KOPT-K1 (cell line): ENCODE results near the gene RAB3GAP2.
"Not testable (repeated sequence)": the region's sequence is repeated elsewhere in the genome, so short reads cannot be mapped to it uniquely, and the experiment has no call there.

Source experiments
- H3K27ac ChIP-seq: fragments of 200-600 bp; sonication (generic); 2 replicates; pipeline ENCODE4 v1.5.1; 2016; ENCODE audit warnings: antibody characterized with exemption, mild to moderate bottlenecking, low read depth, low read length; ENCODE audit not compliant: poor library complexity, severe bottlenecking
- H3K36me3 ChIP-seq: fragments of 200-600 bp; sonication (generic); 2 replicates; pipeline ENCODE4 v1.5.1; 2017; ENCODE audit warnings: antibody characterized with exemption, mild to moderate bottlenecking, low read length, moderate library complexity; ENCODE audit not compliant: insufficient read depth
- H3K9me3 ChIP-seq: fragments of 200-600 bp; sonication (generic); 2 replicates; pipeline ENCODE4 v1.5.1; 2017; ENCODE audit warnings: antibody characterized with exemption, low read length, mild to moderate bottlenecking; ENCODE audit not compliant: insufficient read depth, poor library complexity, severe bottlenecking

Gene RAB3GAP2

GRCh38 chr1:220233927-220234326 is 38.3 kb downstream of the RAB3GAP2 start:
- H3K9me3 ChIP-seq: no peaks in the 10 kb centered on the region
- H3K27ac ChIP-seq: no peak overlapping the region
- peaks cover 33% of the 10 kb centered on the region for H3K36me3 ChIP-seq

- no peak overlapping the region for H3K27ac ChIP-seq
- peaks cover 56% of the 10 kb centered on the region for H3K36me3 ChIP-seq
- no peaks in the 10 kb centered on the region for H3K9me3 ChIP-seq
Observed at GRCh38 chr1:220229771-220230170, 42.5 kb downstream of the RAB3GAP2 start.

- Histone ChIP-seq H3K27ac (no peak overlapping the region), H3K9me3 (no peaks in the 10 kb centered on the region), H3K36me3 (peaks cover 53% of the 10 kb centered on the region)
Observed at GRCh38 chr1:220227393-220227792, 44.9 kb downstream of the RAB3GAP2 start.

- H3K27ac ChIP-seq: no peak overlapping the region
- no peaks in the 10 kb centered on the region for H3K9me3 ChIP-seq
- peaks cover 47% of the 10 kb centered on the region for H3K36me3 ChIP-seq
Observed at GRCh38 chr1:220226752-220227151, 45.5 kb downstream of the RAB3GAP2 start.

GRCh38 chr1:220225957-220226356 is 46.3 kb downstream of the RAB3GAP2 start:
- no peaks in the 10 kb centered on the region for H3K9me3 ChIP-seq
- H3K27ac ChIP-seq: no peak overlapping the region
- peaks cover 44% of the 10 kb centered on the region for H3K36me3 ChIP-seq

- no peaks in the 10 kb centered on the region for H3K9me3 ChIP-seq
- peaks cover 45% of the 10 kb centered on the region for H3K36me3 ChIP-seq
- no peak overlapping the region for H3K27ac ChIP-seq
Observed at GRCh38 chr1:220224611-220225124, 47.6 kb downstream of the RAB3GAP2 start.

GRCh38 chr1:220224033-220224432 is 48.2 kb downstream of the RAB3GAP2 start:
- H3K36me3 ChIP-seq: peaks cover 41% of the 10 kb centered on the region
- H3K27ac ChIP-seq: no peak overlapping the region
- H3K9me3 ChIP-seq: no peaks in the 10 kb centered on the region

GRCh38 chr1:220222939-220223338 is 49.3 kb downstream of the RAB3GAP2 start:
- Histone ChIP-seq H3K9me3 (no peaks in the 10 kb centered on the region), H3K27ac (no peak overlapping the region), H3K36me3 (peaks cover 31% of the 10 kb centered on the region)

- Histone ChIP-seq H3K36me3 (peaks cover 22% of the 10 kb centered on the region), H3K9me3 (no peaks in the 10 kb centered on the region), H3K27ac (no peak overlapping the region)
Observed at GRCh38 chr1:220221670-220222069, 50.6 kb downstream of the RAB3GAP2 start.

- Histone ChIP-seq H3K9me3 (no peaks in the 10 kb centered on the region), H3K36me3 (peaks cover 19% of the 10 kb centered on the region), H3K27ac (no peak overlapping the region)
Observed at GRCh38 chr1:220221269-220221668, 51.0 kb downstream of the RAB3GAP2 start.

GRCh38 chr1:220220699-220221040 is 51.6 kb downstream of the RAB3GAP2 start:
- H3K9me3 ChIP-seq, H3K27ac ChIP-seq: not testable (repeated sequence)
- peaks cover 19% of the 10 kb centered on the region for H3K36me3 ChIP-seq

GRCh38 chr1:220219865-220220698 is 52.2 kb downstream of the RAB3GAP2 start:
- no peak overlapping the region for H3K27ac ChIP-seq
- H3K36me3 ChIP-seq: peaks cover 19% of the 10 kb centered on the region
- H3K9me3 ChIP-seq: no peaks in the 10 kb centered on the region

GRCh38 chr1:220219136-220219442 is 53.2 kb downstream of the RAB3GAP2 start:
- Histone ChIP-seq H3K27ac (no peak overlapping the region), H3K9me3 (no peaks in the 10 kb centered on the region), H3K36me3 (peaks cover 19% of the 10 kb centered on the region)

- not testable (repeated sequence) for H3K9me3 ChIP-seq, H3K27ac ChIP-seq
- H3K36me3 ChIP-seq: peaks cover 19% of the 10 kb centered on the region
Observed at GRCh38 chr1:220218397-220219135, 53.7 kb downstream of the RAB3GAP2 start.

GRCh38 chr1:220217383-220217988 is 54.8 kb downstream of the RAB3GAP2 start:
- Histone ChIP-seq H3K36me3 (peaks cover 22% of the 10 kb centered on the region), H3K9me3 (no peaks in the 10 kb centered on the region), H3K27ac (no peak overlapping the region)
